Measurements from ENCODE around the gene ZNF423.
"Not testable (repeated sequence)": the region's sequence is repeated elsewhere in the genome, so short reads cannot be mapped to it uniquely, and the experiment has no call there.

The ZNF423 gene

DNA sequence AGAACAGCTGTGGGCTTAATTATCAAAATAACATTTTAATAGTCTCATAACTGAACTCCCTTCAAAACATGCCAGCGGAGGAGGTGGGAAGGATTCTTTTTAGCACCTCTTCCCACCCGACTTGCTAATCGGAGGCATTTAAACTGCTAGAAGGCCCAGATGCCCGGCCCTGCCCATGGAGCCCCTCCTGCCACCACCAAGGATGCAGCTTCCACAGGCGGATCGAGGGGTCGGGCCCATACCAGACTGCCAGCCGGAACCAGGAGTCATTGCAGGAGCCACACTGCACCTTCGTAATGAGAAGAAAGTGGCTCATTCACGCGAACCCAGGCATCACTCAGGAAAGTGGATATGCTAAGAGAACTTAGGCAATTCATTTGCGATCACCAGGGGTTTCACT is 281.1 kb downstream of the ZNF423 start:
- H3K9me3 ChIP-seq = no peaks in the 10 kb centered on the region
- H3K4me2 ChIP-seq = peak overlapping the region; percentile 64
- no peak overlapping the region for H3K4me3 ChIP-seq
- H3K36me3 ChIP-seq = peaks cover 21% of the 10 kb centered on the region
- peaks cover 34% of the 10 kb centered on the region for H3K4me1 ChIP-seq
- H3K9ac ChIP-seq = peak overlapping the region; percentile 60; the same call in 1 of the 2 replicates
- no peaks in the 10 kb centered on the region for H3K27me3 ChIP-seq
- TF ChIP-seq Cebpa-rat (IDR thresholded peaks at IDR 0.05) = no peak
- peak overlapping the region; percentile 68 for H3K27ac ChIP-seq
- peaks cover 37% of the 10 kb centered on the region for H4K20me1 ChIP-seq

DNA sequence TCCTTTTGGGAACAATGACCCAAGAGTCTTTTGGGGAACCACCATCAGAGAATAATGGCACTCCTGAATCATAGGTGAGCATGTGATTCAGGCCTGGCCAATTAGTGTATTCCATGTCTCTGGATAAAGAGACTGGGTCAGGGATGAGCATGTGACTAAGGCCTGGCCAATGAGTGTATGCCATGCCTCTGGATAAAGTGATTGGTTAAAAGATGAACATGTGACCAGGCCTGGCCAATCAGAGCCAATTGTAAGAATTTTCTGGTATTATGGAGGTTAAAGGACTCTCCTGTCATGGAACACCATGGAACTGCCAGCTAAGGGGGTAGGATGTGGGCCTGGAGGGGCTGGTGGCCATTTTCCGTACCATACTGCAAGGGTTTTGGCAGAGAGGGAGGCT is 288.0 kb downstream of the ZNF423 start:
- Histone ChIP-seq H3K4me2 (no peak overlapping the region), H3K4me3 (no peak overlapping the region), H3K36me3 (peaks cover 26% of the 10 kb centered on the region), H3K9ac (no peak overlapping the region), H3K27me3 (no peaks in the 10 kb centered on the region), H4K20me1 (peaks cover 34% of the 10 kb centered on the region), H3K27ac (no peak overlapping the region), H3K9me3 (no peaks in the 10 kb centered on the region), H3K4me1 (peaks cover 17% of the 10 kb centered on the region)
- TF ChIP-seq Cebpa-rat (IDR thresholded peaks at IDR 0.05) = no peak

DNA sequence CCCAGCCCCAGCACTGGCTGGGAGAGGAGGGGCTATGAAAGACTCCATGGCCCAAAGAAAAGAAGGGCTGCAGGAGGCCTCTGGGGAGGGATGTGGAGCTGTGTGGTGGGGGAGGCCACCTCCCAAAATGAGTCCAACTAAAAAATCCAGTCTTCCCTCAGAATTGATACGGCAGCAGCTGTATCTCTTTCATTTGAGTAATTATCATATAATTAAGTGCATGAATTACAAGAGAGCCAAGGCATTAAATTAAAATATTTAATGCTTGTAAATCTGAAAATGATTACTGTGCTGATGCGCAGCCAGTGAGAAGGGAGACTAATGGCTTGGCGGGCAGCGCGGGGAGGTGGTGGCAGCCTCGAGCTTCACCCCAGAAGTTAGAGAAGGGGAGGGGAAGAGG is 289.5 kb downstream of the ZNF423 start:
- Histone ChIP-seq H3K36me3 (peaks cover 15% of the 10 kb centered on the region; the same call in 1 of the 2 replicates), H3K9me3 (no peaks in the 10 kb centered on the region), H3K27ac (no peak overlapping the region), H3K4me1 (peaks cover 17% of the 10 kb centered on the region), H3K9ac (no peak overlapping the region), H3K4me2 (no peak overlapping the region), H4K20me1 (peaks cover 47% of the 10 kb centered on the region), H3K4me3 (no peak overlapping the region), H3K27me3 (no peaks in the 10 kb centered on the region)
- TF ChIP-seq Cebpa-rat (IDR thresholded peaks at IDR 0.05) = no peak

DNA sequence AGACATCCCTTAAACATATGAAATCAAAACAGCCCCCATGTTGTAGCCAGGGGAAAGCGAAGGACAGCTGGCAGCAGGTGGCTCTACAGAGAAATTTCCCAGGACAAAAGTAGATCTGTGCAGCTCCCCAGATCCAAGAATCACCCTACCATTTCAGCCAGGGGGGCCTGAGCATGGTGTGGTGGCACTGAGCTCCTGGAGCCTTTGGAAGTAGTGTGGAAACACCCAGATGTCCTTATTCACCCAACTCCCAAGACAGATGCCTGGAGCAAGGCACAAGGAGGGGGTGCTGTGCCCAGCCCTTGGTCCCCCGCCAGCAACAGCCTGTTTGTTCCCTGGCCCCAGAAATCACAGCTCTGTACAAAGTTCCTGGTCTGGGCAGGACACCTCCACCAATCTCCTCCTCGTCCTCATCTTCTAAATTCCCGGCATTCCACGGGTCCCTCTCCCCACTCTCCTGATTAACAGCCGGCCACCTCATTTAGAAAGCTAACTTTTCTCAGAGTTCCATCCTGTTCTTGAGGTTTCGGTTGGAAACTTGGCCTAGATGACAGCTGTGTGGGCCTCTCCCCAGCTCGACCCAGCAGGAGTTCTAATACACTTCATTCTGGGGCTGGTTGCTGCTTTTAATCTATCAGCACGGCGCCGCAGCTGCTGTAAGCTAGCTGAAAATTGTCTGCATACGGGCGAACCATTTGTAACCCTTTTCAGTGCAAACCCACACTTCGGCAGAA is 291.2 kb downstream of the ZNF423 start:
- no peak for TF ChIP-seq Cebpa-rat (IDR thresholded peaks at IDR 0.05)

DNA sequence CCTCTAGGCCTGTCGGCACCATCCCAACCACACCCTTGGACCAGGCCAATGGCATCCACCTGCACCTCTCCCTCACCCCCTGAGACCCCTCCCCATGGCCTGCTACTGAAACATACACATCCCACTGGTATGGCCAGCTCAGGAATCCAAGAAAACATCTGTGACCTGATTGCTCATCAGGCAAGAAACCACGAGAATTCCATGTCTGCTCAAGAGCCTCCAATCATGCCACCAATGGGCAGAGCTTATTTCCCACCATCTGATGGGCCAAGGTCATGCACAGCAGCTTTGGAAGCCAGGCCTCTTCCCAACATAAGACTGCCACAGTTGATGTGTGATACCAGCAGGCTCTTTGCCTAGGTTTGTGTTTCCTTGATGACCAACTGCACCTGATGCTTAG is 292.2 kb downstream of the ZNF423 start:
- Histone ChIP-seq H3K27ac (no peak overlapping the region), H3K27me3 (no peaks in the 10 kb centered on the region), H4K20me1 (peaks cover 58% of the 10 kb centered on the region), H3K4me1 (peaks cover 21% of the 10 kb centered on the region), H3K9me3 (no peaks in the 10 kb centered on the region), H3K36me3 (peaks cover 7% of the 10 kb centered on the region; the same call in 1 of the 2 replicates), H3K4me3 (no peak overlapping the region), H3K9ac (no peak overlapping the region), H3K4me2 (peak overlapping the region; percentile 45)
- no peak for TF ChIP-seq Cebpa-rat (IDR thresholded peaks at IDR 0.05)

More for the DNA sequence above, 291.2 kb downstream of the ZNF423 start:
- Histone ChIP-seq H3K27ac (no peak overlapping the region), H3K9ac (no peak overlapping the region), H3K27me3 (no peaks in the 10 kb centered on the region), H3K4me3 (no peak overlapping the region), H3K36me3 (peaks cover 16% of the 10 kb centered on the region; the same call in 1 of the 2 replicates), H3K4me2 (peak overlapping the region; percentile 45; the same call in 1 of the 2 replicates), H3K9me3 (no peaks in the 10 kb centered on the region), H4K20me1 (peaks cover 53% of the 10 kb centered on the region), H3K4me1 (peaks cover 17% of the 10 kb centered on the region)

DNA sequence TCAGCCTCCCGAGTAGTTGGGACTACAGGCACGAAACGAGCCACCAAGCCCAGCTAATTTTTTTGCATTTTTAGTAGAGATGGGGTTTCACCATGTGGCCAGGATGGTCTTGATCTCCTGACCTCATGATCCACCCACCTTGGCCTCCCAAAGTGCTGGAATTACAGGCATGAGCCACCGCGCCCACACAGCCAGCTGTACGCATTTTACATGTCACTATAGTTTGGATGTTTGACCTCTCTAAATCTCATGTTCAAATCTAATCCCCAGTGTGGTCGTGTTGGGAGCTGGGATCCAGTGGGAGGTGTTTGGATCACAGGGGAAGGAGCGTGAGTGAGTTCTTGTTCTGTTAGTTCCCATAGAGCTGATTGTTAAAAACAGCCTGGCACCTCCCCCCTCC is 293.0 kb downstream of the ZNF423 start:
- H3K27me3 ChIP-seq, H3K9ac ChIP-seq, H3K4me2 ChIP-seq, H3K27ac ChIP-seq, H3K36me3 ChIP-seq, H3K9me3 ChIP-seq, H3K4me3 ChIP-seq: not testable (repeated sequence)
- Histone ChIP-seq H4K20me1 (peaks cover 64% of the 10 kb centered on the region), H3K4me1 (peaks cover 26% of the 10 kb centered on the region)

DNA sequence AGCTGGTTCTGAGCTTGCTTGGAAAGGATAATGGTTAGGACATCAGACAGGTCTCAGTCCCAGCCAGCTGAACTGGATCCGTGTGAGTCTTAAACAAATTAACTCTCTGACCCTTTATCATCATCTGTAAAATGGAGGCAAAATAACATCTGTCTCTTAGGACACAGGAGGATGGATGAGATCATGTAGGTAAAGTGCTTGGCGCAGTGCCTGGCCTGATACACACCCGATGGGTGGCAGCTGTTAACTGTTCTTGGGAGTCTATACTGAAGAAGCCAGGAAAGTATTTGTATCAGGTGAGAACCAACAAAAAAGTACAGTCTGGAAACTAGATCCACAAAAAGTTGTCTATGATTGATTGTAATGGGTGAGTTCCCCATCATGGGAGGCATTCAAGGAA is 293.7 kb downstream of the ZNF423 start:
- Histone ChIP-seq H3K9me3 (no peaks in the 10 kb centered on the region), H3K27me3 (no peaks in the 10 kb centered on the region), H3K4me2 (no peak overlapping the region), H3K4me1 (peaks cover 33% of the 10 kb centered on the region), H3K4me3 (no peak overlapping the region), H3K9ac (no peak overlapping the region), H4K20me1 (peaks cover 70% of the 10 kb centered on the region), H3K27ac (no peak overlapping the region), H3K36me3 (peaks cover 5% of the 10 kb centered on the region; the same call in 1 of the 2 replicates)
- TF ChIP-seq Cebpa-rat (IDR thresholded peaks at IDR 0.05) = no peak

DNA sequence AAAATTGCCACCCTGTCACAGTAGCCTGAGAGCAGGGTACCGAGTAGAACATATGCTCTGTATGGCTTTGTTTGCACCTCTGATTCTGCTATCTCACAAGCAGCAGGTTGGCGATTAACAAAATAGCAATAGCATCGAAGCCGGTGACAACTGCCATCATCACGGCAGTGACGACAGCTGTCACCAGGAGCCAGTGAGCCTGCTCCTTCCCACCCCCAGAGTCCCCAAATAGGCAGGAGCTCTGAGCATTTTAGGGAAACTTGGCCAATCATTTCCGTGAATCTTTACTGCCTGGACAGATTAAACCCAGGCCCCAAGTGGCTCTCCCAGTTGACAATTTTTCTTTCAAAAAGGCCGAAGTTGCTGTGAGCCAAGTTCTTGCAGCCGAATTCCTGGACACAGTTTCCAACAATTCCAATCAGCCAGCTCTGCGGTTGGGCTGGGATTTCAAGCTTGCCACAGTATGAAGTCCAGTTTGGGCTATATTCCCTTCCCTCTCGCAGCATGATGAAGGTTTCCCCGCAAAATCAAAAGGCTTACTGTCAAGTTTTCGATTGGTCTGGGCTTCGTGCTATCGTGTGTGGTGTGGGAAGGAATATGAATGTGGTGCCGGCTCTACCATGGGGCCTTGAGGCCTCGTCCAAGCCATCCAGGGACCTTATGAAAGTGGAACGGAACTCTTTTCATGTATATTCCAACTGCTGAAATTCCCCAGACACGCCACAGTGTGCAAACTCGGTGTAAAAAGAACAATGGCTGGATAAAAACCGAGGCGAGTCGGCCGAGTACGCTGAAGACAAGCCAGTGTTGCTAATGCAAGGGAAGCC is 295.7 kb downstream of the ZNF423 start:
- H3K27me3 ChIP-seq = no peaks in the 10 kb centered on the region
- H4K20me1 ChIP-seq = peaks cover 60% of the 10 kb centered on the region
- no peak overlapping the region for H3K9ac ChIP-seq
- H3K4me2 ChIP-seq = no peak overlapping the region
- H3K4me3 ChIP-seq = no peak overlapping the region
- H3K27ac ChIP-seq = no peak overlapping the region
- peaks cover 46% of the 10 kb centered on the region for H3K4me1 ChIP-seq
- H3K36me3 ChIP-seq = peaks cover 5% of the 10 kb centered on the region; the same call in 1 of the 2 replicates
- H3K9me3 ChIP-seq = no peaks in the 10 kb centered on the region
- no peak for TF ChIP-seq Cebpa-rat (IDR thresholded peaks at IDR 0.05)

DNA sequence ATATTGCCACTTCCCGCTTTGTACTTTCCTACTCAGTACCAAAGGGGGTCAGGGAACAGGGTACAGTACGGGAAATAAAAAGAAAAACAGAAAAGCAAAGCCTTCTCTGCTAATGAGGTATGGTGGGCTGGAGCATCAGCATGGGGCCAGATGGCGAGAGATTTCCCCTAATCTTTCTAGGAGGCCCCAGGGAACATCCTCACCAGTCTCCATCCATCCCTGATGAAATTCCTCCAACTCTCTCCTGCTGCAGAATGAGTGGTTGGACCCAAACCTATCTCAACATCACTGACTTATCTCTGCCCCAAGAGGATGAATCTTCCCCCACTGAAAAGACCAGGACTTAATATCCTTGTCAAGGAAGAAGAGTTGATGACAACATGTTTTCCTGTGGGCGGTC is 296.7 kb downstream of the ZNF423 start:
- H3K9me3 ChIP-seq = no peaks in the 10 kb centered on the region

DNA sequence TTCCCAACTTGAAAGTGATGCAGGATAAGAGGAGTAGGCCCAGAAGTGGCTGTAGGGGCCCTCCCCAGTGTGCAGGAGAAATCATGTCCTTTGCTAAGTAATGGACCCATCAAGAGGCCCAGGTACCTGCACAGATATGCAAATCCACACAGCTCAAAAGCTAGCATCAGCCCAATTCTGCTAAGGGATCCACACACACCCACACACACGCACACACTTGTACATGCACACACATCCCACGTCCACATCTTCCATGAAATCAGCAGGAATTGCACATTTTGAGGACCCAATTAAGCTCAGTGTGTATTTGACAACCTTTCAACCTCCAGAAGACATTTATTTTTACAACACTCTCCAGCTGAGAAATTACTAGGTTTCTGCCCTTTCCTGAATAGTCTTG is 297.5 kb downstream of the ZNF423 start:
- Histone ChIP-seq H3K4me2 (no peak overlapping the region), H3K27ac (no peak overlapping the region), H3K27me3 (no peaks in the 10 kb centered on the region), H3K4me3 (no peak overlapping the region), H3K4me1 (peaks cover 33% of the 10 kb centered on the region), H3K36me3 (peaks cover 5% of the 10 kb centered on the region; the same call in 1 of the 2 replicates), H4K20me1 (peaks cover 43% of the 10 kb centered on the region), H3K9me3 (no peaks in the 10 kb centered on the region), H3K9ac (no peak overlapping the region)
- TF ChIP-seq Cebpa-rat (IDR thresholded peaks at IDR 0.05) = no peak

More for the DNA sequence above, 296.7 kb downstream of the ZNF423 start:
- Histone ChIP-seq H4K20me1 (peaks cover 51% of the 10 kb centered on the region), H3K4me3 (no peak overlapping the region), H3K4me2 (no peak overlapping the region), H3K9ac (no peak overlapping the region), H3K27ac (no peak overlapping the region), H3K27me3 (no peaks in the 10 kb centered on the region), H3K36me3 (peaks cover 5% of the 10 kb centered on the region; the same call in 1 of the 2 replicates), H3K4me1 (peaks cover 41% of the 10 kb centered on the region)
- no peak for TF ChIP-seq Cebpa-rat (IDR thresholded peaks at IDR 0.05)

Measured in BLaER1 (cell line).